ENCODE results near the gene NT5C1A.

DNA sequence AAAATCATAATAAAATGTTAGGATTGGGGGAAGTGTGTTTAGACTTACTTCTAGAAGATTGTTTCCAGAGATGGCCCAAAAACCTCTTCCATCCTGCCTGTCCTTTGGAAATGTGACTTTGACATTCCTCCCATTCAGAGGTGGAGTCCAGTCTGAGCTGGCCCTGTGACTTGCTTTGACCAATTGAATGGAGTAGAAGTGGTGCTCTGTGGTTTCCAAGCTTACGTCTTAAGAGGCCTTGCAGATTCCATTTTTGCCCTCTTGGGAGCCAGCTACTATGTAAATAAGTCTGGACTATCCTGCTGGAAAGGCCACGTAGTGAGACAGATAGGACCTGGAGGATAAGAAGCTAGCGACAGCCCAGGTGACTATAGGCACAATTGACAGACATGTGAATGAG is 1.3 kb upstream of the NT5C1A start:
- no peak for TF ChIP-seq CTCF (IDR thresholded peaks at IDR 0.05)
- no peak for TF ChIP-seq POLR2A (IDR thresholded peaks at IDR 0.05)
